GM18499 (cell line): ENCODE data around the gene SEZ6.

Experiments
- ATAC-seq: cut with Tn5 transposase; IDR thresholded peaks from one replicate; pipeline ENCODE4 v1.9.1; 2021; ENCODE audit warnings: moderate number of reproducible peaks; ENCODE audit not compliant: insufficient read depth, unreplicated experiment

SEZ6 gene

DNA sequence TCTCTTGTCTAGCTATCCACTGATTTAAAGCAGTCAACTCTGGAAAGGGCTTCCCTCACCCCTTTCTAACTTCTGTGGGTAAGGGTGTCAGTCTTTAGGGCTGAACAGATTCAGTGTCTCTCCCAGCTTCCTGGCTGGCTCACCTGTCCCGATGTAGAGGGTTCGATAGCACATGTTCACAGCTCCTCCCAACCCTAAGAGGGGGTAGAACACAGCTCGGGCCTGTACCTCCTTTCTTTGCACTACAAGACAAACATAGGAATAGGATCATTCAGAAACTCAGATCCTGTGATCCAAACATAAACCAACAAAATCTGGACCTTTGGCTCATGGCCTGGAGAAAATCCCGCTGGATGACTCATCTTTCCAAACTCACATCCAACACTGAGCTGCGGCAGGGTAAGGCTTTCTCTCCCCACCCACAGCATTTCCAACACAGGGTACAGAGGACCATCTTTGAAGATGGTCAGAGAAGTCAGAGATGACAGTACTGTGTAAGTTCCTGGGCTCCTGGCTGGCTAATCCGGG lies 97.1 kb downstream of the SEZ6 start:
- no peak for ATAC-seq

GRCh38 chr17:28907709-28908475 lies 97.9 kb downstream of the SEZ6 start:
- no peak for ATAC-seq

GRCh38 chr17:28906706-28907438 lies 99.0 kb downstream of the SEZ6 start:
- ATAC-seq: no peak

GRCh38 chr17:28906276-28906675 lies 99.6 kb downstream of the SEZ6 start:
- no peak for ATAC-seq
